Measurements from ENCODE around the gene NCOA4.
"Not testable (repeated sequence)": the region's sequence is repeated elsewhere in the genome, so short reads cannot be mapped to it uniquely, and the experiment has no call there.

NCOA4 gene

DNA sequence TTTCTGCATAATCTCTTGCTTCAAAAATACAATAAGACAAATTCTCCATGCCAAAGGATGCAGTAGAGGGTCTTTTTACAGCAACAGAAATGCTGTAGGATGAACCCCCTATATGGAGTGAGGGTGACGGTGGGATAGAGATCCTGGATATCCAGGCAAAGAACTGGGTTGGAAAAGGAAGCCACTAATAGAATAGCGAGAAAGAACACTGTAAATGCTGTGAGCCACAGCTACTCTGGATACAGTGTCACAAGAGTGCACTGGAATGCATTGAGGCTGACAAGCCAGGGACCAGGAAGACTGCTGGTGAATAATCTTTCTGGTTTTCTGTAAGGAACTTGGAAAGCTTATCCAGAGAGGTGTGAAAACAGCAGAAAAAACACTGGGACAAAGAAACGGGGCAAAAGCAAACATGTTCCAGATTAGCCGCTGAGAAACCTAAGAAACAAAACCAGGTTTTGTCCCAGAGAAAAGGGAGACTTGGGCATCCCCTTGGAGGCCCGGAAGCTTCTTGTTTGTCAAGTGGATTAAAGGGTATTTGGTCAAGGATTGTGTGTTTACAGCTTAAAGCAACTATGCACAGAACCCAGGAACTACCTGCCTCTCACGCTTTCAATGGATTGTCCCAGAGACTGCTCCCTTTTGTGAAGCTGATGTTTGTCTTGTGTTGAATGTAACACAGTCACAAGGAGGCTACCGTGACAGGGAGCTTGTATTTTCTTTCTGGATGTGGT, 21.8 kb upstream of the NCOA4 start:
- DNase-seq (ENCODE audit: low spot score) = no peak

DNA sequence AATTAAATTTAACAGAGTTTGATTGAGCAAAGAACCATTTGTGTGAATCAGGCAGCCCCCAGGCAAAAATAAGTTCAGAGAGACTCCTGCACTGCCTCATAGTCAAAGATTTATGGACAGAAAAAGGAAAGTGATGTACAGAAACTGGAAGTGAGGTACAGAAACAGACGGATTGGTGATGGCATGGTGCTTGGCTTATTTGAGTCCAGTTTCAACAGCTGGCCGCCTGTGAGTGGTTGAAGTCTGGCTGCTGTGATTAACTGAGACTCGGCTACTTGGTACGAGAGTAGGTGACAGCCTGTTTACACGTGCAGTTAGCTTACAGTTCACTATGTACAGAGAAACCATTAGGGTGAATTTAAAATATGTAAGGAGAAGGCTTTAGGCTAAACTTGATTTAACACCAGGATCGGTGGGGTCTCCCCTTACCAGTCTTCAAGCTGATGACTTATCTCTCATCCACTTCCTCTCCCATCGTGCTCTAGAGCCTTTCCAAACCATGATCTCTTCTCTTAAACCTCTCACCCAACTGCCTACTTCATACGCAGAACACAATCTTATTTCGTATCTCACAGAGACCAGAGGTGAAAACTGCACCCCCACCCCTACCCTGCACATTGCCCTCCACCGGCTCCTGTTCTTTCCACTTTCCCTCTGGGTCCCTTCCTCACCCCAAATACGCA, 20.7 kb upstream of the NCOA4 start:
- DNase-seq (ENCODE audit: low spot score) = no peak

DNA sequence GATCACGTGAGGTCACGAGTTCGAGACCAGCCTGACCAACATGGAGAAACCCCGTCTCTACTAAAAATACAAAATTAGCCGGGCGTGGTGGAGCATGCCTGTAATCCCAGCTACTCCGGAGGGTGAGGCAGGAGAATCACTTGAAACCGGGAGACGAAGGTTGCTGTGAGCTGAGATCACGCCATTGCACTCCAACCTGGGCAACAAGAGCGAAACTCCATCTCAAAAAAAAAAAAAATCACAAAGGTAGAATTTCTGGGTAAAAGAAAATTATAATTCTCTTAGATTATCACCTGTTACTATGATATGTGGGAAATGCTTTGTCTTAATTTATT, 19.0 kb upstream of the NCOA4 start:
- DNase-seq (ENCODE audit: low spot score) = not testable (repeated sequence)

DNA sequence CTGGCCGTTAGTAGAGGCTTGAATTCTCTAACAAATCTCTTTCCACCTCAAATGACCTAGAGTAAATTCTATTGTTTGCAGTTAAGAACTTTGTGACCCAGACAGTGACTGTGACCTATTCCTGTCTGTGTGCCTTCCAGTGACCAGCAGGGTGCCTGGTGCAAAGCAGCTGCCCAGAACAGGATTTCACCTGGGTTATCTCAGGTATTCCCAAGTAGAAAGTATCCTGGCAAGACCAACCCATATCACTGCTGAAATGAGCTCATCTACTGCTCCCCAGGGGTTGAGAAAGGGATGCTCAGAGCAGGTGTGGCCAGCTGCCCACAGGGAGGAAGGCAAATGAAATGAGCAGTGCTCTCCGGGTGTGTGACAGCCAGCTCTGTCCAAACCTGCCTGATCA, 17.7 kb upstream of the NCOA4 start:
- no peak for DNase-seq (ENCODE audit: low spot score)

DNA sequence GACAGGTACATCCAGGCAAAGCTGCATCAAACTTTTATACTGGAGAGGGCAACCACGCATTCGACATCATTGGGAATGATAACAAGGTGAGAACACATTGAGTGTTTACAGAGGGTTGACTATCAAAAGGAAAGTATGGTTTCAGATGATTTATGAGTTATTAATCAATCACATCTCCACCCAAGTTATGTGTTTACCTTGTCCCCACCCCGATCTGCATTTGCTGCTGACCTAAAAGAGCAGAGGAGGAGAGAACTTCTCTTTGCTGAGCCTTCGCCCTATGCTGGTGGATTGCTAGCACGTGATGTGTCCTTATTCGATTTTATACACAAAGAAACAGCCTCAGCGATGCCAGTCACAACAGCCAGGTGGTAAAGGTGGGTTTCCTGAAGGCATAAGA, 15.8 kb upstream of the NCOA4 start, which contains the start of gene MSMB:
TSS of gene MSMB (minus strand) at position 9 of the 400 bp plus-strand sequence. CDS start 32 bp downstream, outside the sequence.
- DNase-seq (ENCODE audit: low spot score) = no peak

DNA sequence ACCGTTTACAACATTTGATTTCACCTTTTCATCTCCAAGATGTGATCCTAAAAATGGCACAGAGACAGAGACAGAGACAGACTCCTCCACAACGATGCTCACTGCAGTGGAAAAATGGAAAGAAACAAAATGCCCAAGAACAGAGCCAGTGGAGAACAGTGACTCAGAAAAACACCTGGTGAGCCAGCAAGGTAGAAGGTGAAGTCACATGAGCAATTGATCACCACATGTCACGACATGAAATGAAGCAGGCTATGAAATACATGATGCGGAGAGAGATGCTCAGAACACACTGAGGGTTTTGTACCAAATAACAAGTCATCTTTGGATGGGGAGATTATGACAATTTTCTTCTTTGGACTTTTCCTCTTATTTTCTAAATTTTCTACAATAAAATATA, 12.1 kb upstream of the NCOA4 start:
- DNase-seq (ENCODE audit: low spot score) = no peak

DNA sequence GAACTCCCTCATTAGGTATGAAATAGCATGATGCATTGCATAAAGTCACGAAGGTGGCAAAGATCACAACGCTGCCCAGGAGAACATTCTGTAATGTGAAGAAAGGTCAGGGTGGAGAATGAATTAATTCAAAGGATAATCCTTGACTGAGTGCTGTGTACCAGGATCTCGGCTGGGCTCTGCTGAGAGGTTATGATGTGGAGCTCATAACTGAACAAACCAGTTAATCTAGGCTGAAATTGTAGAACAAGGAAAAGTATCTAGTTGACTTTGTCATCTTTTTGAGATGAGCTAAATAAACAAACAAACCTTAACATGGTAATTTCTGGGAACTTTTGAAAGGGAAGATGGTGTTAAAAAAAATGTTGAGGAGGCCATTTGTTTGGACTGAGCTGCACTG, 9.6 kb upstream of the NCOA4 start:
- no peak for DNase-seq (ENCODE audit: low spot score)

DNA sequence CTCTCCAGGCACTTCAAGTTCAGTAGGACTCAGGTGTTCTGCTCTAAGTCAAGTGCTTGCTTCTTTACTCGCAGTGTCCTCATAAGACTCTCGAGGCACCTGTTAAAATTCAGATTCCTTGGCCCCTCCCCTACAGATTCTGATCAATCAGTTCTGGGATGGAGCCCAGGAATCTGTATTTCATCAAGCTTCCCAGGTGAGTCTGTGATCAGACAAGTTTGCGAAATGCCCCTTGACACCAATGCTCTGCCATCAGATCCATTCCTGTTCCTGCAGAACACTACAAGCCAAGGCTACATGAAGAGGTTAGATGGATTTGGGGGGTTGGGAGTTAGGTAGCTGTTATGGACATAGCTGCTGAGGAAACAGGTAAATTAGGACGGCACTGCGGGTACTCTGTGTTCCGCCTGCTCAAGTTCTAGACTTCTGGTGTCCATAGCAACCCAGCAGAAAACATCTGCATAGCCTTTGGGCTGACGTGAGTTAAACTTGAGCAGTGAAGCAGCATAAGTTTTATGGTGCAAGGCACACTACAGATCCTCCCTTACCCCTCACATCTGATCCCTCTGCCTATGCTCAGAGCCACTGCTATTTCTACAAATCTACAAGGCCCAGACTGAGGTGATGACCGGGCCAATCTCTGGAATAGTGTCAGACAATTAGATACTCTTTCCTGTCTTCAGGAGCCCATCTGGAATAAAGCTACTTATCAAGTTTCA, 6.8 kb upstream of the NCOA4 start:
- DNase-seq (ENCODE audit: low spot score) = no peak

DNA sequence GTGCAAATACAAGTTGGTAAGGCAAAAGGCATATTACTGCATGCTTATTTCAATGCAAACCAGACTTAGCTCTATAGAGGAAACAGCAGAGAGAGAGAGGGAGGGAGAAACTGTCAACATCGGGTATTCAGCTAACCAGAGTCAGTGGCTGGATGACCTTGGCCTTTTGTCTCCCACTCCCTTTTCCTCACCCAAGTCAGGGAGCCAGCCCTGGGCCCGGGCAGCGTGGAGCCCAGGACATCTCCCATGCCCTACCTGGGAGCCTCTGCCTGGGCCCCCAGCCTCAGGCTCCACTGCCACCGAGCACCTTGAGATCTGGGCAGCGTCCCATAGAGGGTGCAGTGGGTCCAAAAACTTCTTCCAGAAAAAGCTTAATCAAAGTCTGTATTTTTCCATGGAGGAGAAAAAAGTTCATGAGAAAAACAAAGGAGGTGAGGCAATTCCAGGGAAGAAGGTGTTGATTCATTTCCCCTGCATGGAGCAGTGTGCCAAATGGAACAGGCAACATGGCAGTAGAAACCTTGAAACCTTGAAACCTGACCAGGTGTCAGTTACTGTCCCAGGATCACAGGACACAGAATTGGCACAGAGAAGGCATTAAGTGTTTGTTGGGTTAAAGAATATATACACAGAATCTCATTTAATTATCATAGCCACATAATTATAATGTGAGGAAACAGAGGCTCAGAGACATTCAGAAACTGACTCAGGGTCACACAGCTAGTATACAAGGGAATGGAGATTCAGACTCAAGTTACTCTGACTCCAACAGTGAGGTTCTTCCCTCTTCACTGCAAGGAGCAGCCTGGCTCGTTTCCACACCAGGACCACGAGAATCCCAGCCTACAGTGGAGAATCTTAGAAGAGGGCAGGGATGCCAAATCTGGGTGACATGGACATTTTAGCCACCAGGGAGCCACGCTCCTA, 5.8 kb upstream of the NCOA4 start:
- DNase-seq (ENCODE audit: low spot score) = no peak

DNA sequence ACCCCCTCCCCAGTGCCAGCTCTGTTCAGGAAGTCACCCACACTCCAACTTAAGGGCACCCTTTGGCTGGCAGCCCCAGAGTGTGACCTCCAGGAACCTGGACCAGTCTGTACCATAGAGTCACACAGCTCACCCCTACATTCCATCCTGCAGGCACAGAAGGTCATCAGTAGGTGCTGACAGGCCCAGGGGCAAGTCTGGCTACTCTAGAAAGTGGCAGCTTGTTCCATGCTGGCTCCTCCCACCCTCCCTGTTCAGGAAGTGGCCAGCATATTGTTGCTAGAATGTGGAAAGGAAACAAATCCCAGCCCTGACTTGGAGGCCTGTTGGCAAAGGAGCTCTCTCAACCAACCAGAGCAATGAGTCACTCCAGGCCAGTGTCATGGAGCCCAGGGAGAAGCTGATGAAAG, 3.2 kb upstream of the NCOA4 start:
- DNase-seq (ENCODE audit: low spot score) = no peak

DNA sequence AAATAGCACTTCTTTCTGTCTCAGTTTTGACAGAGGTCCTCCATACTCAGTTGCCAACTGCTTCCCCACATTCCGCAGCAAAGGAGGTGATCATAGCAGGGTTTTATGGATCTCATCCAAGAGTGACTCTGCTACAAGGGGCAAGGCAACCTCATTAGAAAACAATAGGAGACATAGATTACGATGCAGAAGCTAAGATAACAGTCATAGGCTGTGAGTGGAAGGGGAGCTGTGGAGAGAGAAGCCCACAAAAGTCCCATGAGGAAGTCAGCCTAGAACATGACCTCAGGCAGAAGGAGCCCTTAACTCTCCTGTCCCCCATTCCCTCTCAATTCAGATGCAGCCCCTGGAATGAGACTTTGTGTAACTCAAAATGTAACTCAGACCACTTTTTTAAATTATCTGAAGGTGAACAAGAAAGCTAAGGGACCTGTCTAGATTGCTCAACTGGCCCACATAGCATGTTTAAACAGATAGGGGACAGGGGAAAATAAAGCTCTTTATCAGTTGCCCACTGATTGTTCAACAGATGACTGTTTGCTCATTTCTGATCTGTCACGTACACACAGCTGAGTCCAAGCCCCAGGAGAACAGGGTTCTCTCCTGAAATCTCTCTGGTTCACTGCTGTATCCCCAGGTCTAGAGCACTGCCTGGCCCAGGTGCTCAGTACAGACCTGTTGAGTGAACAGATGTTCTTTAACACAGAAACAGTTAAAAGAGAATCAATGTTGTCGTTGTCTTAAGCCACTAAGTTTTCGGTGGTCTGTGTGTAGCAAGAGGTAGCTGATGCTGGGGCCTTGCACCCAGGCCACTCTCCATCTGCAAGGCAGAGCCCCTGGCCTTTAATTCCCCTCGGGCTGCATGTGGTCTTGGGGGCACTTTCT, 1.5 kb upstream of the NCOA4 start:
- DNase-seq (ENCODE audit: low spot score) = no peak

DNA sequence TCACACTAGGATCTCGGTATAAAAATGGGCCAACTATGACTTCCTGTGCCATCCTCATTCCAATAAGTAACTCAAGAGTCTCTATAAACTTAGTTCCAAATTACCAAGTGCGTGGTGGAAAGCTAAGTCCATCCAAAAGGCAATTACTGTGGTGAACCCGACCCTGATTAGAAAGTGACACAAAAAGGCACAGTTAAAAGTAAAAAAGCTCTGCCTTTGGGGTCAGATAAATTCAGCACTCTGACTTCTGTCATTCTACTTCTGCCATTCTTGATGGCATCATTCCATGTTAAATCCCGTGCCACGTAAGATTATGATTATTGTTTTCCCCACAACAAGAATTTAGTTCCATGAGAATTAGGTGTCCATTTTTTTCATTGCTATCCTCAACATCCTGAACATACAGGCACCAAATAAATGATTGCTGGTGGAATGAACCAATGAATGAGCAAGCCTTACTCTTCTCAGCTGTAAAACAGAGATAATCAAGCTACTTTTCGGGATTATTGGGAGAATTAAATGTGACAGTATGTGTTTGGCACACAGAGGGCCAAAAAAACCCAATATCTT, 877 bp downstream of the NCOA4 start:
- peak; percentile 33 for DNase-seq (ENCODE audit: low spot score)

DNA sequence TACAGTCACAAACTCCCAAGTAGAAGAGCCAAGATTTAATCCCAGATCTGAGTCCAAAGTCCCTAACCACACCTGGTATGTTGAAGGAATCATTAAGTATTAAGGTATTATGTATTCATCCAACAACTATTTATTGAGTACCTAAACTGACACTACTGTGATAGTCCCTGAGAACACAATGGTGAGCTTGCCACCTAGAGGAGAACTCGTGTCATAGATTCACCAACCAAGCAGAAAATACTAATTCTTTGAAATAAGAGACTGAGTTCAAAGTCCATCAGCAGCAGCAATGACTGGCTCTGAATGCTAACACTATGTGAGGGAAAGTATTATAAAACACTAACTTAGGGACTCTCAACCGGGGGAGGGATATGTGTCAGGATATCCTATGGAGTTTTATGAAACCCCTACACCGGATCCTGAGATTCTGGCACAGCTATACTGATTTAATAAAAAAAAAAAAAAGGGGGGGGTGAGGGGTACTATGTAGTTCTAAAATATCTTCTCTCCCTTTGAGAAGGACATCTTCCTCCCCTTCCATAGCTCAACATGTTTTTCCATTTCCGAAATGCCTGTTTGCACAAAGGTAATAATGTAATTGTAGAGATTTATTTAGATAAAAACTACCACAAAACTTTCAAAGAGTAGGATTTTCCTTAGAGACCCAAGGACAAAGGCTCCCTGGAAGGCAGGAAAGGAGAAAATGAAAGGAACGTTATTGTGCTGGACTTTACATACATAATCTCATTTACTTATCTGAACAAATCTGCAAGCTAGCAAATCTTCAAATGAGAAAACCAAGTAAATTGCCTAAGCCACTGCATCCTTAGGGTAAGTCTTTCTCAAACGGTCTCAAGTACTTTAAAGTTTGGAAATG, 1.6 kb downstream of the NCOA4 start:
- peak; percentile 86 for DNase-seq (ENCODE audit: low spot score)

DNA sequence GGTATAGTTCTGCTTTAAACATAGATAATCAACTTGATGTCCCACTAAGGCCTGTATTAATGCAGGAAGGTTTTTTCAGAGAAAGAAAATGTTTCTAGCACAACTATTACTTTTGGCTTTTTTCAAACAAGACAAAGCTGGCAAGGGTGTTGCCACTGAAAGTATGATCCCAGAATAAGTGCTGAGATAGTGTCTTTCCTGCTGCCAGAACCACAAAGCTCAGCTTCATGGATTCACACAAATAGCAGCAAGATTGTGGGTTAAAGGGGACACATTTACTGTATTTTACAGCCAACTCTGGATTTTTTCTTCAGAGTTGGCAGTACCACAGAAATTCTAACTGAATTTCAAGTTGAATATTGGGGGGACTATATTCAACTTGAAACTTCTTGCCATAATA, 4.3 kb downstream of the NCOA4 start:
- DNase-seq (ENCODE audit: low spot score) = no peak

DNA sequence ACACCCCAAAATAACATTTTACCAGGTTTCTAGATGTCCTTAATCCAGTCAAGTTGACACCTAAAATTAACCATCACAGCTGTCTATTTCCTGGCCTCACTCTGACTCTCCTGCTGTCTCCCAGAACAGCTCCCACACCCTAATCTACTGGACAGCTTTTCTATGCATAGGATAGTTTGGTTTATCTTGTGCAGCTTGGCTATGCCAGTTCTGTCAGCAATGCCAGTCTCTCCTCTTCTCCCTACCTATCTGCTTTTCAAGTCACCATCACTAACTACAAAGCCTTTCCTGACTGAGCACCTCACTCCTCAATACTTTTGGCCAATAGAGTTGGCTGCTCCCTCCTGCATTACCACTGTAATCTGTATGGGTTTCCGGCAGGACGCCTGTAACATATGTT, 5.0 kb downstream of the NCOA4 start:
- no peak for DNase-seq (ENCODE audit: low spot score)

DNA sequence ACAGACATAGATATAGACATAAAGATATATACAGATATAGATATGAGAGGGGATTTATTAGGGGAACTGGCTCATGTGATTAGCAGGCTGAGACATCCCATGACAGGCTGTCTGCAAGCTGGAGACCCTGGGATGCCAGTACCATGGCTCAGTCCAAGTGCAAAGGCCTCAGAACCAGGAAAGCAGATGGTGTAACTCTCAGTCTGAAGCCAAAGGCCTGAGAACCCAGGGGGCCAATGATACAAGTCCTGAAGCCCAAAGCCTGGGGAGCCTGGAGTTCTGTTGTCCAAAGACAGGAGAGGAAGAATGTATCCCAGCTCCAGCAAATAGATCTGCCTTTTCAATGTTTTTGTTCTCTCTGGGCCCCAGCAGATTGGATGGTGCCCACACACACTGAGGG, 5.5 kb downstream of the NCOA4 start:
- no peak for DNase-seq (ENCODE audit: low spot score)

DNA sequence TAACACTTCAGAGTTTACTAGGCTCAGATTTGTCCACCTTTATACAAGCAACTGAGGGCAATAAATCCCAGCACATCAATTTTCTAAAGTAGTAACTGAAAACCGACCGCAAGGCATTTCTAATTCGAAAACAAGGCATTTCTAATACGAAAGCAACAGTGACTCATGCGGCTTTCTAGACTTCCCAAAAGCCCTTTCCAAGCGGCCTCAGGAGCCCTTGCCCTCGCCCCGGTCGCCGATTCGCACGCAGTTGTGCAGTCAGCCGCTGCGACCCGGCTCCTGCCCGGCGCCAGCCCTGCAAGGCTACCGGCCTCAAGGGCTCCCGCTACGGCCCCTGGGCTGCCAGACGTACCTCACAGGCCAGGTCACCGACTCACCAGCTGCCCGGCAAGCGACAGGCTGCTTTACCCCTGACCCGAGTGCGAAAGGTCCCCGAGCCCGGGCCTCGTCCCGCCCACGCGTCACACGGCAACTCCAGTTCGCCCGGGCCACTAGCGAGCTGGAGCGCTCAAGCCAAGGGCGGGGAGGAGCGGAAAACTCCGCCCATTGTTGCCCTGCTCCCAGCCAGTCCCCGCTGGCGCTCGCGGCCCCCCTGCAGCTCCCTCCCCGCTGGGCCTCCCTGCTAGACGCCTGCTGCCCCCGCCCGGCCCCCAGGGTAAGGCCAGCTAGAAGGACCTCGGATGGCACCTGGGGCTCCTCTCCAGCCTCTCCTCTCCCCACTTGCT, 7.3 kb downstream of the NCOA4 start:
- DNase-seq (ENCODE audit: low spot score) = no peak

DNA sequence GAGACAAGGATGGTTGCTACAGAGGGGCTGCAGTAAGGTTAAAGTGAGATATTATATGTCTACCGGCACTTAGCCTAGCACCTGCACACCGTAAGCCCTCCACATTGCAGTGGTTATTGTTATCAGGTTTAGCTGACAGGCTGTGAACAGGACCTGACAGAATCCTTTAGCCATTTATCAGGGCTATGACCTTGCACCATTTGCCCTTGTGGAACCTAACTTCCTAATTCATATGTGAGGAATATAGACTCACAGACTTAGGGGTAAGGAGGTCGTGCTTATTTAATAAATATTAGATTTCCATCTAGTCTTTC, 10.1 kb downstream of the NCOA4 start:
- no peak for DNase-seq (ENCODE audit: low spot score)

Data from NAMALWA (cell line).